AG04450 (cell line): Measurements from ENCODE around the gene BCL11A. TPM values are rescaled to one million over a fixed set of nuclear protein-coding genes. Genes with fewer than 3 reads are reported as not detected.

Experiments used
- CTCF ChIA-PET: fragments of 300-600, 350-600 bp; formaldehyde crosslinking; extraction: SDS; loops from one replicate; lab custom pipeline; 2022; ENCODE audit warnings: antibody characterized with exemption, inconsistent platforms; lab: Charles Lee
- POLR2A ChIA-PET: fragments of 350-600 bp; formaldehyde crosslinking; extraction: SDS; loops from one replicate; lab custom pipeline; 2021; ENCODE audit warnings: antibody characterized with exemption, inconsistent platforms; lab: Yijun Ruan, JAX
- DNase-seq: peaks from one replicate; pipeline ENCODE4 v3.0.0-alpha.2; 2011; ENCODE audit warnings: low read depth, low spot score
- H3K27ac ChIP-seq: one replicate; pipeline ENCODE4 v1.5.1; 2012; ENCODE audit warnings: low read depth, low read length, control low read depth
- H3K27me3 ChIP-seq: one replicate; pipeline ENCODE4 v1.6.0; 2012; ENCODE audit warnings: low read length; ENCODE audit not compliant: control insufficient read depth, insufficient read depth
- H3K4me3 ChIP-seq: 2 replicates; pipeline ENCODE4 v1.5.1; 2011; ENCODE audit warnings: mild to moderate bottlenecking, low read depth, low read length, control low read depth
- H3K9me3 ChIP-seq: 2 replicates; pipeline ENCODE4 v1.5.1; 2012; ENCODE audit warnings: low read length; ENCODE audit not compliant: control insufficient read depth, insufficient read depth
- CTCF ChIP-seq: IDR thresholded peaks from 2 replicates; pipeline ENCODE4 v1.5.1; 2011; ENCODE audit warnings: low read depth, low read length, control low read depth, inconsistent platforms
- polyA plus RNA-seq: library from polyadenylated mRNA; depleted of rRNA; stranded (reverse); fragments of >200 nt; gene quantifications from 2 replicates; pipeline ENCODE4 v1.2.3, GENCODE V29; 2011

Gene BCL11A
- polyA plus RNA-seq, 1 experiment: 1.1 TPM

GRCh38 chr2:60459851-60460250 lies 93.6 kb downstream of the BCL11A start:
- ChIA-PET POLR2A (no interaction called here), CTCF (interaction anchor here (0.6 kb wide), 1 partner anchor 10 kb away, joined by 6 read pairs; no protein-coding TSS in a partner anchor)
- no peak for DNase-seq
- TF ChIP-seq CTCF: no peak
- Histone ChIP-seq H3K27me3 (no peaks in the 10 kb centered on the region), H3K27ac (no peak overlapping the region), H3K4me3 (no peak overlapping the region), H3K9me3 (peaks cover 11% of the 10 kb centered on the region; the same call in 1 of the 2 replicates)

GRCh38 chr2:60456115-60456770 lies 97.2 kb downstream of the BCL11A start:
- Histone ChIP-seq H3K27me3 (no peaks in the 10 kb centered on the region), H3K9me3 (peaks cover 9% of the 10 kb centered on the region; the same call in 1 of the 2 replicates), H3K4me3 (no peak overlapping the region), H3K27ac (no peak overlapping the region)
- ChIA-PET POLR2A (no interaction called here), CTCF (no interaction called here)
- DNase-seq: no peak
- peak; percentile 19; the same call in 1 of the 2 replicates for TF ChIP-seq CTCF

- CTCF ChIA-PET: no interaction called here
- DNase-seq: no peak
Observed at GRCh38 chr2:60453872-60454271, 99.6 kb downstream of the BCL11A start.

GRCh38 chr2:60453301-60453700 lies 100.2 kb downstream of the BCL11A start:
- ChIA-PET POLR2A (no interaction called here), CTCF (no interaction called here)
- TF ChIP-seq CTCF: no peak
- peaks cover 4% of the 10 kb centered on the region; the same call in 1 of the 2 replicates for H3K9me3 ChIP-seq
- H3K27me3 ChIP-seq: no peaks in the 10 kb centered on the region
- DNase-seq: no peak
- no peak overlapping the region for H3K27ac ChIP-seq
- H3K4me3 ChIP-seq: no peak overlapping the region

More at GRCh38 chr2:60453872-60454271, 99.6 kb downstream of the BCL11A start:
- POLR2A ChIA-PET: no interaction called here
- TF ChIP-seq CTCF: no peak
- no peaks in the 10 kb centered on the region for H3K27me3 ChIP-seq
- H3K9me3 ChIP-seq: peaks cover 4% of the 10 kb centered on the region; the same call in 1 of the 2 replicates
- H3K4me3 ChIP-seq: no peak overlapping the region
- no peak overlapping the region for H3K27ac ChIP-seq

- no peak for DNase-seq
- CTCF ChIA-PET: interaction anchor here (0.6 kb wide), 1 partner anchor 10 kb away, joined by 3 read pairs; no protein-coding TSS in a partner anchor
- no peak for TF ChIP-seq CTCF
- POLR2A ChIA-PET: no interaction called here
- Histone ChIP-seq H3K27ac (no peak overlapping the region), H3K27me3 (no peaks in the 10 kb centered on the region), H3K9me3 (peaks cover 4% of the 10 kb centered on the region; the same call in 1 of the 2 replicates), H3K4me3 (no peak overlapping the region)
Observed at GRCh38 chr2:60450488-60450887, 103.0 kb downstream of the BCL11A start.
